HEK293 (cell line): Measurements from ENCODE around the gene CX3CL1.

ENCODE experiments used
- CTCF ChIA-PET: fragments of 350-600 bp; formaldehyde crosslinking; extraction: SDS; loops from one replicate; lab custom pipeline; 2021; ENCODE audit warnings: antibody characterized with exemption; lab: Yijun Ruan, JAX
- POLR2A ChIA-PET: fragments of 300-600 bp; formaldehyde crosslinking; extraction: SDS; loops from one replicate; lab custom pipeline; 2020; ENCODE audit warnings: antibody characterized with exemption, inconsistent platforms; lab: Yijun Ruan, JAX
- H3K27ac ChIP-seq: fragments of 200-500 bp; sonication (Bioruptor generic); 2 replicates; pipeline ENCODE4 v1.5.1; 2014; ENCODE audit warnings: low read depth, low read length, control low read depth, inconsistent platforms; ENCODE audit errors: extremely low read depth
- H3K36me3 ChIP-seq, 2 experiments: fragments of 200-500 bp in 1 of 2; sonication (Bioruptor generic) in 1 of 2; 1 replicate in 1 of 2; 2 replicates in 1 of 2; pipeline ENCODE4 v1.5.1; 2014 to 2017; ENCODE audit warnings: inconsistent platforms in 2 of 2, low read length in 2 of 2; ENCODE audit not compliant: control insufficient read depth in 2 of 2, insufficient read depth in 1 of 2
- H3K4me1 ChIP-seq: fragments of 200-500 bp; sonication (Bioruptor generic); 2 replicates; pipeline ENCODE4 v1.5.1; 2014; ENCODE audit warnings: mild to moderate bottlenecking, low read length, inconsistent platforms; ENCODE audit not compliant: control insufficient read depth, insufficient read depth
- H3K4me3 ChIP-seq: 2 replicates; pipeline ENCODE4 v1.5.1; 2011; ENCODE audit warnings: low read depth, mild to moderate bottlenecking, control low read depth, low read length, moderate library complexity
- H3K9me3 ChIP-seq: fragments of 200-500 bp; sonication (Bioruptor generic); 2 replicates; pipeline ENCODE4 v1.5.1; 2014; ENCODE audit warnings: low read depth, low read length, inconsistent platforms; ENCODE audit not compliant: control insufficient read depth, insufficient read depth
- AEBP2 ChIP-seq: fragments of 450-650 bp; formaldehyde crosslinking; IDR thresholded peaks from 2 replicates; pipeline ENCODE4 v1.5.1; 2016; ENCODE audit warnings: missing biosample characterization, missing genetic modification characterization, borderline replicate concordance
- GLI2 ChIP-seq: fragments of 450-650 bp; formaldehyde crosslinking; IDR thresholded peaks from 2 replicates; pipeline ENCODE4; 2017; ENCODE audit warnings: missing biosample characterization, missing genetic modification characterization, low read depth, borderline replicate concordance
- INSM2 ChIP-seq: fragments of 450-650 bp; formaldehyde crosslinking; IDR thresholded peaks from 2 replicates; pipeline ENCODE4 v1.5.1; 2016; ENCODE audit warnings: missing biosample characterization, missing genetic modification characterization
- PATZ1 ChIP-seq: fragments of 450-650 bp; formaldehyde crosslinking; IDR thresholded peaks from 2 replicates; pipeline ENCODE4 v1.5.1; 2016; ENCODE audit warnings: missing biosample characterization, missing genetic modification characterization
- REST ChIP-seq: fragments of 450-650 bp; formaldehyde crosslinking; IDR thresholded peaks from 2 replicates; pipeline ENCODE4 v1.5.1; 2016; ENCODE audit warnings: missing biosample characterization, missing genetic modification characterization
- SETDB1 ChIP-seq: IDR thresholded peaks from one replicate; pipeline ENCODE4 v1.6.1; 2017; ENCODE audit warnings: mild to moderate bottlenecking, low read length, moderate library complexity, mixed read lengths; ENCODE audit not compliant: insufficient read length
- ZFP69B ChIP-seq: fragments of 450-650 bp; formaldehyde crosslinking; IDR thresholded peaks from 2 replicates; pipeline ENCODE4 v1.5.1; 2016; ENCODE audit warnings: missing biosample characterization, missing genetic modification characterization
- ZNF10 ChIP-seq: fragments of 450-650 bp; formaldehyde crosslinking; IDR thresholded peaks from 2 replicates; pipeline ENCODE4 v1.5.1; 2017; ENCODE audit warnings: missing biosample characterization, missing genetic modification characterization
- ZNF133 ChIP-seq: fragments of 450-650 bp; formaldehyde crosslinking; IDR thresholded peaks from 2 replicates; pipeline ENCODE4 v1.5.1; 2016; ENCODE audit warnings: missing biosample characterization, missing genetic modification characterization
- ZNF175 ChIP-seq: fragments of 450-650 bp; formaldehyde crosslinking; IDR thresholded peaks from 2 replicates; pipeline ENCODE4 v1.5.1; 2016; ENCODE audit warnings: missing biosample characterization, missing genetic modification characterization
- ZNF211 ChIP-seq: fragments of 450-650 bp; formaldehyde crosslinking; IDR thresholded peaks from 2 replicates; pipeline ENCODE4 v1.5.1; 2016; ENCODE audit warnings: low read depth, missing biosample characterization, missing genetic modification characterization
- ZNF214 ChIP-seq: fragments of 450-650 bp; formaldehyde crosslinking; IDR thresholded peaks from 2 replicates; pipeline ENCODE4 v1.5.1; 2017; ENCODE audit warnings: missing biosample characterization, mild to moderate bottlenecking, missing genetic modification characterization, borderline replicate concordance
- ZNF292 ChIP-seq: fragments of 450-650 bp; formaldehyde crosslinking; IDR thresholded peaks from 2 replicates; pipeline ENCODE4 v1.5.1; 2016; ENCODE audit warnings: low read depth, missing biosample characterization, missing genetic modification characterization, borderline replicate concordance
- ZNF302 ChIP-seq: fragments of 450-650 bp; formaldehyde crosslinking; IDR thresholded peaks from 2 replicates; pipeline ENCODE4 v1.5.1; 2016; ENCODE audit warnings: missing biosample characterization, missing genetic modification characterization, low read depth
- ZNF394 ChIP-seq: fragments of 450-650 bp; formaldehyde crosslinking; IDR thresholded peaks from 2 replicates; pipeline ENCODE4 v1.5.1; 2016; ENCODE audit warnings: missing biosample characterization, missing genetic modification characterization, mild to moderate bottlenecking, moderate library complexity, borderline replicate concordance
- ZNF549 ChIP-seq: fragments of 450-650 bp; IDR thresholded peaks from 2 replicates; pipeline ENCODE4 v1.5.1; 2018; ENCODE audit warnings: missing biosample characterization, missing genetic modification characterization, mild to moderate bottlenecking, inconsistent platforms, moderate library complexity
- ZNF561 ChIP-seq: fragments of 450-650 bp; IDR thresholded peaks from 2 replicates; pipeline ENCODE4 v1.5.1; 2018; ENCODE audit warnings: missing biosample characterization, missing genetic modification characterization, borderline replicate concordance
- ZNF701 ChIP-seq: fragments of 450-650 bp; formaldehyde crosslinking; IDR thresholded peaks from 2 replicates; pipeline ENCODE4 v1.5.1; 2016; ENCODE audit warnings: missing biosample characterization, missing genetic modification characterization
- ZNF777 ChIP-seq: fragments of 450-650 bp; formaldehyde crosslinking; IDR thresholded peaks from 2 replicates; pipeline ENCODE4 v1.5.1; 2017; ENCODE audit warnings: missing biosample characterization, missing genetic modification characterization, borderline replicate concordance
- ZNF792 ChIP-seq: fragments of 450-650 bp; formaldehyde crosslinking; IDR thresholded peaks from 2 replicates; pipeline ENCODE4 v1.5.1; 2016; ENCODE audit warnings: missing biosample characterization, missing genetic modification characterization
- ZNF830 ChIP-seq: fragments of 450-650 bp; IDR thresholded peaks from 2 replicates; pipeline ENCODE4 v1.5.0; 2018; ENCODE audit warnings: missing biosample characterization, missing genetic modification characterization, low read depth, mild to moderate bottlenecking, moderate library complexity

CX3CL1 gene

GRCh38 chr16:57358086-57358420 lies 14.2 kb upstream of the CX3CL1 start (continued):
- TF ChIP-seq AEBP2 (tag by site-specific recombination) (no peak), PATZ1 (tag by site-specific recombination) (no peak), ZNF394 (tag by site-specific recombination) (no peak), ZNF175 (tag by site-specific recombination) (no peak), INSM2 (no peak)

- ChIA-PET CTCF (interaction anchor here (0.9 kb wide), 1 partner anchor 58 kb away, joined by 3 read pairs; no protein-coding TSS in a partner anchor), POLR2A (no interaction called here)
- Histone ChIP-seq H3K36me3 (no peaks in the 10 kb centered on the region), H3K27ac (no peak within 1 kb of the TSS), H3K4me1 (no peaks in the 10 kb centered on the region), H3K9me3 (no peaks in the 10 kb centered on the region), H3K4me3 (no peak within 1 kb of the TSS)
- TF ChIP-seq ZNF211 (tag by site-specific recombination) (no peak), ZNF292 (no peak), ZNF133 (tag by site-specific recombination) (no peak), ZNF701 (tag by site-specific recombination) (no peak), GLI2 (tag by site-specific recombination) (no peak), SETDB1 (no peak), ZNF777 (tag by site-specific recombination) (no peak)
These were observed 13.7 kb upstream of the CX3CL1 start, which contains the start of gene CCL22 for GRCh38 chr16:57358527-57359095. CCL22 (plus strand) TSS chr16:57358783; CDS start chr16:57358817, 34 bp downstream.

GRCh38 chr16:57360321-57360935 lies 11.9 kb upstream of the CX3CL1 start:
- H3K4me1 ChIP-seq: no peaks in the 10 kb centered on the region
- CTCF ChIA-PET: interaction anchor here (0.7 kb wide), 1 partner anchor 12 kb away, joined by 4 read pairs; the partner anchor contains the start of gene CX3CL1
- POLR2A ChIA-PET: interaction anchor here (0.6 kb wide), 1 partner anchor 140 kb away, joined by 4 read pairs; no protein-coding TSS in a partner anchor
- TF ChIP-seq REST (tag by site-specific recombination): no peak
- no peak for TF ChIP-seq ZFP69B (tag by site-specific recombination)
- no peak for TF ChIP-seq ZNF792 (tag by site-specific recombination)
- no peak for TF ChIP-seq ZNF830
- TF ChIP-seq ZNF561 (tag by site-specific recombination): no peak
- no peak for TF ChIP-seq ZNF302 (tag by site-specific recombination)
- no peak for TF ChIP-seq ZNF549 (tag by site-specific recombination)
- TF ChIP-seq ZNF214: no peak
- no peak for TF ChIP-seq ZNF10 (tag by site-specific recombination)
- H3K9me3 ChIP-seq: no peaks in the 10 kb centered on the region
- H3K36me3 ChIP-seq: no peaks in the 10 kb centered on the region
- no peak overlapping the region for H3K4me3 ChIP-seq
- no peak overlapping the region for H3K27ac ChIP-seq
